ENCODE results near the gene ALOX5. TPM values are rescaled to one million over a fixed set of nuclear protein-coding genes. Genes with fewer than 3 reads are reported as not detected.
"Not testable (repeated sequence)": the region's sequence is repeated elsewhere in the genome, so short reads cannot be mapped to it uniquely, and the experiment has no call there.

Gene ALOX5
- total RNA-seq, 1 experiment from 2014 or later, result 2.1 TPM

GRCh38 chr10:45372251-45372951, 1.6 kb upstream of the ALOX5 start:
- in situ Hi-C loops (cut with HindIII; ENCODE audit: low pct_unique_long_range_greater_than_20kb, low sequenced_read_pairs), result no loop called here
- no peak for DNase-seq (ENCODE audit: low read depth)

GRCh38 chr10:45373003-45373575, 927 bp upstream of the ALOX5 start:
- in situ Hi-C loops (cut with HindIII; ENCODE audit: low pct_unique_long_range_greater_than_20kb, low sequenced_read_pairs), result no loop called here
- peak; percentile 12 for DNase-seq (ENCODE audit: low read depth)

- in situ Hi-C loops (cut with HindIII; ENCODE audit: low pct_unique_long_range_greater_than_20kb, low sequenced_read_pairs), result no loop called here
Observed at GRCh38 chr10:45374350-45375052, 485 bp downstream of the ALOX5 start.

GRCh38 chr10:45375101-45375500, 1.1 kb downstream of the ALOX5 start:
- in situ Hi-C loops (cut with HindIII; ENCODE audit: low pct_unique_long_range_greater_than_20kb, low sequenced_read_pairs), result no loop called here
- DNase-seq (ENCODE audit: low read depth), result no peak

More at GRCh38 chr10:45374350-45375052, 485 bp downstream of the ALOX5 start:
- DNase-seq (ENCODE audit: low read depth), result peak; percentile 58

- DNase-seq (ENCODE audit: low read depth), result no peak
- in situ Hi-C loops (cut with HindIII; ENCODE audit: low pct_unique_long_range_greater_than_20kb, low sequenced_read_pairs), result no loop called here
Observed at GRCh38 chr10:45375716-45376231, 1.8 kb downstream of the ALOX5 start.

- in situ Hi-C loops (cut with HindIII; ENCODE audit: low pct_unique_long_range_greater_than_20kb, low sequenced_read_pairs), result no loop called here
- DNase-seq (ENCODE audit: low read depth), result no peak
Observed at GRCh38 chr10:45376371-45376801, 2.4 kb downstream of the ALOX5 start.

- DNase-seq (ENCODE audit: low read depth), result no peak
- in situ Hi-C loops (cut with HindIII; ENCODE audit: low pct_unique_long_range_greater_than_20kb, low sequenced_read_pairs), result no loop called here
Observed at GRCh38 chr10:45377321-45377720, 3.3 kb downstream of the ALOX5 start.

- no peak for DNase-seq (ENCODE audit: low read depth)
- in situ Hi-C loops (cut with HindIII; ENCODE audit: low pct_unique_long_range_greater_than_20kb, low sequenced_read_pairs), result no loop called here
Observed at GRCh38 chr10:45377858-45378257, 3.8 kb downstream of the ALOX5 start.

- in situ Hi-C loops (cut with HindIII; ENCODE audit: low pct_unique_long_range_greater_than_20kb, low sequenced_read_pairs), result no loop called here
Observed at GRCh38 chr10:45378914-45379726, 5.1 kb downstream of the ALOX5 start.

GRCh38 chr10:45379891-45380540, 6.0 kb downstream of the ALOX5 start:
- in situ Hi-C loops (cut with HindIII; ENCODE audit: low pct_unique_long_range_greater_than_20kb, low sequenced_read_pairs), result no loop called here
- no peak for DNase-seq (ENCODE audit: low read depth)

More at GRCh38 chr10:45378914-45379726, 5.1 kb downstream of the ALOX5 start:
- no peak for DNase-seq (ENCODE audit: low read depth)

- no peak for DNase-seq (ENCODE audit: low read depth)
Observed at GRCh38 chr10:45380903-45381620, 7.0 kb downstream of the ALOX5 start.

GRCh38 chr10:45382591-45382990, 8.6 kb downstream of the ALOX5 start:
- in situ Hi-C loops (cut with HindIII; ENCODE audit: low pct_unique_long_range_greater_than_20kb, low sequenced_read_pairs), result no loop called here
- no peak for DNase-seq (ENCODE audit: low read depth)

More at GRCh38 chr10:45380903-45381620, 7.0 kb downstream of the ALOX5 start:
- in situ Hi-C loops (cut with HindIII; ENCODE audit: low pct_unique_long_range_greater_than_20kb, low sequenced_read_pairs), result no loop called here

- in situ Hi-C loops (cut with HindIII; ENCODE audit: low pct_unique_long_range_greater_than_20kb, low sequenced_read_pairs), result no loop called here
Observed at GRCh38 chr10:45383682-45384330, 9.8 kb downstream of the ALOX5 start.

GRCh38 chr10:45386657-45387056, 12.6 kb downstream of the ALOX5 start:
- in situ Hi-C loops (cut with HindIII; ENCODE audit: low pct_unique_long_range_greater_than_20kb, low sequenced_read_pairs), result no loop called here
- DNase-seq (ENCODE audit: low read depth), result no peak

More at GRCh38 chr10:45383682-45384330, 9.8 kb downstream of the ALOX5 start:
- no peak for DNase-seq (ENCODE audit: low read depth)

- DNase-seq (ENCODE audit: low read depth), result no peak
- in situ Hi-C loops (cut with HindIII; ENCODE audit: low pct_unique_long_range_greater_than_20kb, low sequenced_read_pairs), result no loop called here
Observed at GRCh38 chr10:45387096-45387893, 13.3 kb downstream of the ALOX5 start.

GRCh38 chr10:45389671-45390070, 15.7 kb downstream of the ALOX5 start:
- in situ Hi-C loops (cut with HindIII; ENCODE audit: low pct_unique_long_range_greater_than_20kb, low sequenced_read_pairs), result not testable (repeated sequence)

More at GRCh38 chr10:45389671-45390070, 15.7 kb downstream of the ALOX5 start:
- DNase-seq (ENCODE audit: low read depth), result not testable (repeated sequence)

Measured in Caki2 (cell line).